H9 (cell line): ENCODE measurements around the gene SDK1. TPM values are rescaled to one million over a fixed set of nuclear protein-coding genes. Genes with fewer than 3 reads are reported as not detected.

Experiments used
- DNase-seq: peaks from one replicate; pipeline ENCODE4 v3.0.0-alpha.2; 2017
- H2AFZ ChIP-seq: one replicate; pipeline ENCODE4 v1.6.1; 2013; ENCODE audit warnings: mild to moderate bottlenecking, low read length, control low read depth, moderate library complexity
- H2AK5ac ChIP-seq: 2 replicates; pipeline ENCODE4 v1.6.1; 2013; ENCODE audit warnings: low read length, control low read depth, mixed read lengths; ENCODE audit not compliant: insufficient read length
- H2BK120ac ChIP-seq: one replicate; pipeline ENCODE4 v1.6.1; 2013; ENCODE audit warnings: low read depth, mild to moderate bottlenecking, low read length, control low read depth, inconsistent platforms; ENCODE audit not compliant: poor library complexity, severe bottlenecking
- H2BK12ac ChIP-seq: 2 replicates; pipeline ENCODE4 v1.6.1; 2013; ENCODE audit warnings: low read length, control low read depth, mixed read lengths, low read depth; ENCODE audit not compliant: insufficient read length
- H2BK15ac ChIP-seq: 2 replicates; pipeline ENCODE4 v1.6.1; 2013; ENCODE audit warnings: low read depth, low read length, control low read depth
- H2BK20ac ChIP-seq: one replicate; pipeline ENCODE4 v1.6.1; 2013; ENCODE audit warnings: low read depth, mild to moderate bottlenecking, low read length, control low read depth, inconsistent platforms; ENCODE audit not compliant: poor library complexity, severe bottlenecking
- H2BK5ac ChIP-seq: 2 replicates; pipeline ENCODE4 v1.6.1; 2013; ENCODE audit warnings: low read length, control low read depth, mixed read lengths; ENCODE audit not compliant: insufficient read length
- H3K14ac ChIP-seq: 2 replicates; pipeline ENCODE4 v1.6.1; 2013; ENCODE audit warnings: low read length, control low read depth; ENCODE audit not compliant: insufficient read depth
- H3K18ac ChIP-seq: 2 replicates; pipeline ENCODE4 v1.6.1; 2013; ENCODE audit warnings: low read depth, mild to moderate bottlenecking, mixed read lengths, low read length, control low read depth; ENCODE audit not compliant: insufficient read length
- H3K23ac ChIP-seq: 2 replicates; pipeline ENCODE4 v1.6.1; 2013; ENCODE audit warnings: low read length, control low read depth, mixed read lengths, low read depth; ENCODE audit not compliant: insufficient read length
- H3K23me2 ChIP-seq: 2 replicates; pipeline ENCODE4 v1.6.1; 2013; ENCODE audit warnings: low read depth, mild to moderate bottlenecking, mixed read lengths, low read length, control low read depth; ENCODE audit not compliant: insufficient read length, poor library complexity, severe bottlenecking
- H3K27ac ChIP-seq: 2 replicates; pipeline ENCODE4 v1.5.1; 2013; ENCODE audit warnings: low read length, control low read depth, mixed read lengths, low read depth; ENCODE audit not compliant: insufficient read length
- H3K27me3 ChIP-seq: 2 replicates; pipeline ENCODE4 v1.6.1; 2013; ENCODE audit warnings: low read length, control low read depth, inconsistent platforms; ENCODE audit not compliant: insufficient read depth
- H3K4ac ChIP-seq: 2 replicates; pipeline ENCODE4 v1.6.1; 2013; ENCODE audit warnings: low read depth, mild to moderate bottlenecking, control low read depth, inconsistent platforms, low read length, moderate library complexity
- H3K4me1 ChIP-seq: 2 replicates; pipeline ENCODE4 v1.6.1; 2013; ENCODE audit warnings: low read length, control low read depth, inconsistent platforms; ENCODE audit not compliant: insufficient read depth
- H3K4me2 ChIP-seq: 2 replicates; pipeline ENCODE4 v1.6.1; 2013; ENCODE audit warnings: low read length, control low read depth, mixed read lengths; ENCODE audit not compliant: insufficient read length, insufficient read depth
- H3K56ac ChIP-seq: 2 replicates; pipeline ENCODE4 v1.6.1; 2013; ENCODE audit warnings: low read depth, mild to moderate bottlenecking, mixed read lengths, low read length, control low read depth; ENCODE audit not compliant: insufficient read length
- H3K79me1 ChIP-seq: 2 replicates; pipeline ENCODE4 v1.6.1; 2013; ENCODE audit warnings: low read depth, mild to moderate bottlenecking, moderate library complexity, low read length, control low read depth, inconsistent platforms; ENCODE audit not compliant: insufficient read depth, poor library complexity, severe bottlenecking
- H3K79me2 ChIP-seq: 2 replicates; pipeline ENCODE4 v1.6.1; 2013; ENCODE audit warnings: low read length, control low read depth, inconsistent platforms; ENCODE audit not compliant: insufficient read depth
- H3K9ac ChIP-seq: 2 replicates; pipeline ENCODE4 v1.6.1; 2013; ENCODE audit warnings: low read length, control low read depth, mixed read lengths; ENCODE audit not compliant: insufficient read length; ENCODE audit errors: extremely low read depth
- H3K9me3 ChIP-seq: one replicate; pipeline ENCODE4 v1.6.1; 2013; ENCODE audit warnings: low read depth, low read length, inconsistent platforms; ENCODE audit not compliant: control insufficient read depth
- H3T11ph ChIP-seq: one replicate; pipeline ENCODE4 v1.6.1; 2013; ENCODE audit warnings: mild to moderate bottlenecking, low read length, control low read depth, inconsistent platforms
- H4K20me1 ChIP-seq: one replicate; pipeline ENCODE4 v1.6.1; 2013; ENCODE audit not compliant: control insufficient read depth, insufficient read length, insufficient read depth
- H4K5ac ChIP-seq: 2 replicates; pipeline ENCODE4 v1.6.1; 2013; ENCODE audit warnings: low read depth, mild to moderate bottlenecking, mixed read lengths, low read length, control low read depth; ENCODE audit not compliant: insufficient read length
- H4K8ac ChIP-seq: replicated peaks from 2 replicates; pipeline ENCODE4 v1.6.1; 2013; ENCODE audit warnings: low read length, control low read depth, mixed read lengths, low read depth; ENCODE audit not compliant: insufficient read length
- H4K91ac ChIP-seq: 2 replicates; pipeline ENCODE4 v1.6.1; 2013; ENCODE audit warnings: low read depth, mild to moderate bottlenecking, moderate library complexity, mixed read lengths, low read length, control low read depth; ENCODE audit not compliant: insufficient read length
- H3K27ac Mint-ChIP-seq, 3 experiments: 2 replicates in 2 of 3; 3 replicates in 1 of 3; pipeline ENCODE4 v1.8.0; 2020 to 2021; ENCODE audit warnings: mixed read lengths in 3 of 3, mild to moderate bottlenecking in 1 of 3, moderate library complexity in 1 of 3
- H3K27me3 Mint-ChIP-seq: 2 replicates; pipeline ENCODE4 v1.8.0; 2021; ENCODE audit warnings: low read depth, mild to moderate bottlenecking, moderate library complexity, mixed read lengths
- H3K36me3 Mint-ChIP-seq, 3 experiments: 2 replicates in 2 of 3; 3 replicates in 1 of 3; pipeline ENCODE4 v1.8.0; 2020 to 2021; ENCODE audit warnings: low read depth in 3 of 3, mixed read lengths in 3 of 3; ENCODE audit not compliant: insufficient read depth in 1 of 3
- H3K4me1 Mint-ChIP-seq, 2 experiments: 2 replicates each; pipeline ENCODE4 v1.8.0; 2020; ENCODE audit warnings: mixed read lengths in 2 of 2
- H3K4me3 Mint-ChIP-seq, 2 experiments: 2 replicates in 1 of 2; 3 replicates in 1 of 2; pipeline ENCODE4 v1.8.0; 2020 to 2021; ENCODE audit warnings: mild to moderate bottlenecking in 2 of 2, mixed read lengths in 2 of 2, moderate library complexity in 1 of 2
- H3K9me3 Mint-ChIP-seq, 2 experiments: 2 replicates in 1 of 2; 3 replicates in 1 of 2; pipeline ENCODE4 v1.8.0; 2020; ENCODE audit warnings: mild to moderate bottlenecking in 2 of 2, mixed read lengths in 2 of 2, moderate library complexity in 1 of 2
- CTCF ChIP-seq: fragments of 200-600 bp; sonication (generic); conservative IDR thresholded peaks from 3 replicates; pipeline ENCODE4 v1.8.0; 2021; ENCODE audit warnings: antibody characterized with exemption, mild to moderate bottlenecking
- WGBS: extraction: QIAGEN DNeasy Blood & Tissue Kit; methylation state at CpG from one replicate; pipeline ENCODE4 v1.1.7; 2013; ENCODE audit warnings: missing lambda C conversion rate, low lambda C conversion rate, mixed read lengths; ENCODE audit not compliant: insufficient read length; ENCODE audit errors: extremely low coverage; 5-methylcytosine and 5-hydroxymethylcytosine counted together
- total RNA-seq: library from RNA; stranded (reverse); gene quantifications from 2 replicates; pipeline ENCODE4 v1.2.1, GENCODE V29; 2021

SDK1 gene
- total RNA-seq, 1 experiment from 2014 or later = 8.7 TPM

- no CpG with 5 or more reads among the region's 2 CpGs for WGBS
- no peak overlapping the region for H3K27ac Mint-ChIP-seq
- Histone ChIP-seq H3K18ac (no peak overlapping the region), H3T11ph (no peak overlapping the region), H3K56ac (no peak overlapping the region), H2BK15ac (no peak overlapping the region), H2BK12ac (no peak overlapping the region), H3K79me2 (no peaks in the 10 kb centered on the region), H3K79me1 (no peaks in the 10 kb centered on the region), H4K91ac (no peak overlapping the region), H2AFZ (no peak overlapping the region), H3K9ac (no peak overlapping the region), H3K27ac (no peak overlapping the region), H3K9me3 (no peaks in the 10 kb centered on the region), H3K4me1 (no peaks in the 10 kb centered on the region; the same call in 1 of the 2 replicates), H3K23ac (no peak overlapping the region), H4K5ac (no peak overlapping the region), H3K4ac (no peak overlapping the region), H4K8ac (no peak overlapping the region), H3K4me2 (no peak overlapping the region), H2BK120ac (no peak overlapping the region), H3K23me2 (no peaks in the 10 kb centered on the region), H4K20me1 (no peaks in the 10 kb centered on the region), H3K14ac (no peak overlapping the region), H2BK20ac (no peak overlapping the region), H2AK5ac (no peak overlapping the region), H3K27me3 (no peaks in the 10 kb centered on the region), H2BK5ac (no peak overlapping the region)
- no peak for TF ChIP-seq CTCF
- H3K27me3 Mint-ChIP-seq = no peaks in the 10 kb centered on the region
- DNase-seq = no peak
- H3K36me3 Mint-ChIP-seq = no peaks in the 10 kb centered on the region
- no peaks in the 10 kb centered on the region for H3K4me1 Mint-ChIP-seq
- no peak overlapping the region for H3K4me3 Mint-ChIP-seq
- no peaks in the 10 kb centered on the region for H3K9me3 Mint-ChIP-seq
Observed at GRCh38 chr7:3520206-3520605, 219.2 kb downstream of the SDK1 start.
